Duodenal mucosa (tissue), 2 donors: ENCODE results near the gene SMIM20.

Source experiments
- H3K27ac ChIP-seq: one replicate; pipeline ENCODE4 v1.7.0; 2013; ENCODE audit warnings: low read depth, low read length
- H3K27me3 ChIP-seq, 2 donors: one replicate each; pipeline ENCODE4 v1.7.0; 2013; ENCODE audit warnings: low read length in 2 of 2, control low read depth in 1 of 2; ENCODE audit not compliant: insufficient read depth in 2 of 2, control insufficient read depth in 1 of 2
- H3K36me3 ChIP-seq, 2 donors: one replicate each; pipeline ENCODE4 v1.7.0; 2013; ENCODE audit warnings: low read length in 2 of 2, control low read depth in 1 of 2; ENCODE audit not compliant: insufficient read depth in 2 of 2, control insufficient read depth in 1 of 2
- H3K4me1 ChIP-seq, 2 donors: one replicate each; pipeline ENCODE4 v1.7.0; 2013; ENCODE audit warnings: low read length in 2 of 2, control low read depth in 1 of 2; ENCODE audit not compliant: insufficient read depth in 2 of 2, control insufficient read depth in 1 of 2
- H3K4me3 ChIP-seq, 2 donors: one replicate each; pipeline ENCODE4 v1.7.0; 2013; ENCODE audit warnings: low read length in 2 of 2, low read depth in 1 of 2
- H3K9ac ChIP-seq, 2 donors: one replicate each; pipeline ENCODE4 v1.7.0; 2013; ENCODE audit warnings: low read length in 2 of 2, low read depth in 1 of 2
- H3K9me3 ChIP-seq, 2 donors: one replicate each; pipeline ENCODE4 v1.7.0; 2013; ENCODE audit warnings: low read length in 2 of 2, control low read depth in 1 of 2; ENCODE audit not compliant: control insufficient read depth in 1 of 2

SMIM20 gene

GRCh38 chr4:25938787-25939186, 24.8 kb downstream of the SMIM20 start:
- H3K9me3 ChIP-seq: no peaks in the 10 kb centered on the region
- H3K4me1 ChIP-seq: no peaks in the 10 kb centered on the region
- H3K27me3 ChIP-seq: no peaks in the 10 kb centered on the region
- H3K36me3 ChIP-seq: no peaks in the 10 kb centered on the region
- no peak overlapping the region for H3K9ac ChIP-seq
- H3K4me3 ChIP-seq: no peak overlapping the region
- H3K27ac ChIP-seq: no peak overlapping the region

- H3K9ac ChIP-seq: no peak overlapping the region
- H3K9me3 ChIP-seq: no peaks in the 10 kb centered on the region
- no peaks in the 10 kb centered on the region for H3K36me3 ChIP-seq
- no peak overlapping the region for H3K27ac ChIP-seq
- H3K4me1 ChIP-seq: no peaks in the 10 kb centered on the region
- H3K27me3 ChIP-seq: no peaks in the 10 kb centered on the region
- H3K4me3 ChIP-seq: no peak overlapping the region
Measured at GRCh38 chr4:25939330-25939729, 25.3 kb downstream of the SMIM20 start.

- H3K27ac ChIP-seq: no peak overlapping the region
- no peaks in the 10 kb centered on the region for H3K36me3 ChIP-seq
- no peaks in the 10 kb centered on the region for H3K9me3 ChIP-seq
Measured at GRCh38 chr4:25941457-25942221, 27.6 kb downstream of the SMIM20 start.

GRCh38 chr4:25943312-25943711, 29.3 kb downstream of the SMIM20 start:
- Histone ChIP-seq H3K27me3 (no peaks in the 10 kb centered on the region), H3K4me1 (no peaks in the 10 kb centered on the region), H3K27ac (no peak overlapping the region), H3K9me3 (no peaks in the 10 kb centered on the region), H3K4me3 (no peak overlapping the region), H3K36me3 (no peaks in the 10 kb centered on the region), H3K9ac (no peak overlapping the region)

More at GRCh38 chr4:25941457-25942221, 27.6 kb downstream of the SMIM20 start:
- H3K9ac ChIP-seq: no peak overlapping the region
- H3K4me3 ChIP-seq: no peak overlapping the region
- H3K27me3 ChIP-seq: no peaks in the 10 kb centered on the region
- no peaks in the 10 kb centered on the region for H3K4me1 ChIP-seq

GRCh38 chr4:25943805-25944204, 29.8 kb downstream of the SMIM20 start:
- H3K27ac ChIP-seq: no peak overlapping the region
- H3K27me3 ChIP-seq: no peaks in the 10 kb centered on the region
- no peaks in the 10 kb centered on the region for H3K36me3 ChIP-seq
- H3K9ac ChIP-seq: no peak overlapping the region
- no peaks in the 10 kb centered on the region for H3K4me1 ChIP-seq
- H3K9me3 ChIP-seq: no peaks in the 10 kb centered on the region
- no peak overlapping the region for H3K4me3 ChIP-seq

- Histone ChIP-seq H3K9me3 (no peaks in the 10 kb centered on the region), H3K4me3 (no peak overlapping the region), H3K27me3 (no peaks in the 10 kb centered on the region), H3K9ac (no peak overlapping the region), H3K36me3 (no peaks in the 10 kb centered on the region), H3K27ac (no peak overlapping the region), H3K4me1 (peaks cover 11 to 18% of the 10 kb centered on the region in 2 donors)
Measured at GRCh38 chr4:25948051-25948450, 34.0 kb downstream of the SMIM20 start.

GRCh38 chr4:25949173-25949748, 35.2 kb downstream of the SMIM20 start:
- H3K36me3 ChIP-seq: no peaks in the 10 kb centered on the region
- no peak overlapping the region for H3K4me3 ChIP-seq
- no peak overlapping the region for H3K27ac ChIP-seq
- no peak overlapping the region for H3K9ac ChIP-seq
- H3K27me3 ChIP-seq: no peaks in the 10 kb centered on the region
- H3K9me3 ChIP-seq: no peaks in the 10 kb centered on the region
- H3K4me1 ChIP-seq: peaks cover 11 to 18% of the 10 kb centered on the region in 2 donors

- Histone ChIP-seq H3K4me3 (no peak overlapping the region), H3K36me3 (no peaks in the 10 kb centered on the region), H3K27ac (no peak overlapping the region), H3K27me3 (no peaks in the 10 kb centered on the region), H3K4me1 (peaks cover 11 to 18% of the 10 kb centered on the region in 2 donors), H3K9ac (no peak overlapping the region), H3K9me3 (no peaks in the 10 kb centered on the region)
Measured at GRCh38 chr4:25949994-25950393, 36.0 kb downstream of the SMIM20 start.

GRCh38 chr4:25950461-25951389, 36.7 kb downstream of the SMIM20 start:
- Histone ChIP-seq H3K4me1 (peaks cover 11 to 18% of the 10 kb centered on the region in 2 donors), H3K27ac (no peak overlapping the region), H3K4me3 (no peak overlapping the region), H3K27me3 (no peaks in the 10 kb centered on the region), H3K9me3 (no peaks in the 10 kb centered on the region), H3K36me3 (no peaks in the 10 kb centered on the region), H3K9ac (no peak overlapping the region)
